ENCODE measurements around the gene CRYBB1.

CRYBB1 gene

GRCh38 chr22:26553056-26553752 is 64.6 kb downstream of the CRYBB1 start:
- Histone ChIP-seq H3K36me3 (ENCODE audit: control insufficient read depth, low read length) (peaks cover 14% of the 10 kb centered on the region), H3K9me2 (replicated peaks; ENCODE audit: control insufficient read depth, low read length) (no peaks in the 10 kb centered on the region), H3K4me1 (ENCODE audit: control insufficient read depth, low read length) (peaks cover 79% of the 10 kb centered on the region), H3K4me3 (ENCODE audit: low read length) (peak overlapping the region; percentile 14; the same call in 1 of the 2 replicates), H3K27me3 (ENCODE audit: control insufficient read depth, low read length) (no peaks in the 10 kb centered on the region), H3K27ac (ENCODE audit: low read depth, low read length) (peak overlapping the region; percentile 5; the same call in 1 of the 2 replicates), H3K79me2 (ENCODE audit: control insufficient read depth, low read length) (peaks cover 88% of the 10 kb centered on the region), H3K4me2 (ENCODE audit: low read length) (peak overlapping the region; percentile 68), H3K9me3 (ENCODE audit: control insufficient read depth, insufficient read depth, low read length) (no peaks in the 10 kb centered on the region), H3F3A (ENCODE audit: control insufficient read depth, insufficient read depth) (no peaks in the 10 kb centered on the region; the same call in 1 of the 2 replicates), H4K20me1 (ENCODE audit: control insufficient read depth, insufficient read depth, low read depth, low read length) (no peaks in the 10 kb centered on the region)
- TF ChIP-seq CTCF (IDR thresholded peaks at IDR 0.05; ENCODE audit: low read depth, low read length, poor library complexity, severe bottlenecking), result no peak
- no peak for TF ChIP-seq EZH2phosphoT487 (IDR thresholded peaks at IDR 0.05; ENCODE audit: borderline replicate concordance, low read length)

GRCh38 chr22:26552466-26552865 is 65.4 kb downstream of the CRYBB1 start:
- Histone ChIP-seq H3K27me3 (ENCODE audit: control insufficient read depth, low read length) (no peaks in the 10 kb centered on the region), H3K9me2 (replicated peaks; ENCODE audit: control insufficient read depth, low read length) (no peaks in the 10 kb centered on the region), H3F3A (ENCODE audit: control insufficient read depth, insufficient read depth) (no peaks in the 10 kb centered on the region; the same call in 1 of the 2 replicates), H3K4me3 (ENCODE audit: low read length) (no peak overlapping the region), H3K36me3 (ENCODE audit: control insufficient read depth, low read length) (peaks cover 20% of the 10 kb centered on the region), H3K79me2 (ENCODE audit: control insufficient read depth, low read length) (peaks cover 90% of the 10 kb centered on the region), H3K4me2 (ENCODE audit: low read length) (no peak overlapping the region), H3K4me1 (ENCODE audit: control insufficient read depth, low read length) (peaks cover 86% of the 10 kb centered on the region), H4K20me1 (ENCODE audit: control insufficient read depth, insufficient read depth, low read depth, low read length) (no peaks in the 10 kb centered on the region), H3K27ac (ENCODE audit: low read depth, low read length) (no peak overlapping the region), H3K9me3 (ENCODE audit: control insufficient read depth, insufficient read depth, low read length) (no peaks in the 10 kb centered on the region)
- no peak for TF ChIP-seq CTCF (IDR thresholded peaks at IDR 0.05; ENCODE audit: low read depth, low read length, poor library complexity, severe bottlenecking)
- no peak for TF ChIP-seq EZH2phosphoT487 (IDR thresholded peaks at IDR 0.05; ENCODE audit: borderline replicate concordance, low read length)

GRCh38 chr22:26551568-26551967 is 66.3 kb downstream of the CRYBB1 start:
- Histone ChIP-seq H3K27ac (ENCODE audit: low read depth, low read length) (no peak overlapping the region), H3F3A (ENCODE audit: control insufficient read depth, insufficient read depth) (no peaks in the 10 kb centered on the region; the same call in 1 of the 2 replicates), H4K20me1 (ENCODE audit: control insufficient read depth, insufficient read depth, low read depth, low read length) (no peaks in the 10 kb centered on the region), H3K9me3 (ENCODE audit: control insufficient read depth, insufficient read depth, low read length) (no peaks in the 10 kb centered on the region), H3K36me3 (ENCODE audit: control insufficient read depth, low read length) (peaks cover 24% of the 10 kb centered on the region), H3K4me3 (ENCODE audit: low read length) (no peak overlapping the region), H3K4me1 (ENCODE audit: control insufficient read depth, low read length) (peaks cover 87% of the 10 kb centered on the region), H3K9me2 (replicated peaks; ENCODE audit: control insufficient read depth, low read length) (no peaks in the 10 kb centered on the region), H3K27me3 (ENCODE audit: control insufficient read depth, low read length) (no peaks in the 10 kb centered on the region), H3K79me2 (ENCODE audit: control insufficient read depth, low read length) (peaks cover 90% of the 10 kb centered on the region), H3K4me2 (ENCODE audit: low read length) (no peak overlapping the region)
- TF ChIP-seq CTCF (IDR thresholded peaks at IDR 0.05; ENCODE audit: low read depth, low read length, poor library complexity, severe bottlenecking) (no peak), EZH2phosphoT487 (IDR thresholded peaks at IDR 0.05; ENCODE audit: borderline replicate concordance, low read length) (no peak)
